GM18505 (cell line): Measurements from ENCODE around the gene ZFAND6.
"Not testable (repeated sequence)": the region's sequence is repeated elsewhere in the genome, so short reads cannot be mapped to it uniquely, and the experiment has no call there.

Experiments used
- ATAC-seq: cut with Tn5 transposase; IDR thresholded peaks from one replicate; pipeline ENCODE4 v1.9.1; 2021; ENCODE audit not compliant: unreplicated experiment
- POLR2A ChIP-seq: IDR thresholded peaks from 4 replicates; pipeline ENCODE4 v1.6.1; 2011; ENCODE audit warnings: borderline replicate concordance; ENCODE audit not compliant: insufficient read depth, insufficient read length; ENCODE audit errors: extremely low read depth

The ZFAND6 gene

GRCh38 chr15:80058851-80059785 lies at the start of gene ZFAND6:
ZFAND6 (plus strand) TSS chr15:80059676; CDS start chr15:80120345, 60,669 bp downstream.
- peak; percentile 89 for TF ChIP-seq POLR2A
- ATAC-seq, result peak; percentile 71

- no peak for ATAC-seq
- TF ChIP-seq POLR2A, result no peak
Measured at GRCh38 chr15:80010131-80010673, 49.3 kb upstream of the ZFAND6 start.

GRCh38 chr15:80011041-80011523 lies 48.4 kb upstream of the ZFAND6 start:
- peak; percentile 42 for TF ChIP-seq POLR2A
- ATAC-seq, result not testable (repeated sequence)

- ATAC-seq, result no peak
- TF ChIP-seq POLR2A, result no peak
Measured at GRCh38 chr15:80011596-80011995, 47.9 kb upstream of the ZFAND6 start.

GRCh38 chr15:80012060-80012726 lies 47.3 kb upstream of the ZFAND6 start:
- no peak for ATAC-seq
- no peak for TF ChIP-seq POLR2A

GRCh38 chr15:80014186-80014585 lies 45.3 kb upstream of the ZFAND6 start:
- ATAC-seq, result not testable (repeated sequence)

GRCh38 chr15:80015156-80015555 lies 44.3 kb upstream of the ZFAND6 start:
- no peak for TF ChIP-seq POLR2A
- no peak for ATAC-seq

GRCh38 chr15:80016506-80016905 lies 43.0 kb upstream of the ZFAND6 start:
- not testable (repeated sequence) for ATAC-seq

- TF ChIP-seq POLR2A, result peak; percentile 50
- not testable (repeated sequence) for ATAC-seq
Measured at GRCh38 chr15:80017139-80017538, 42.3 kb upstream of the ZFAND6 start.

- TF ChIP-seq POLR2A, result no peak
- no peak for ATAC-seq
Measured at GRCh38 chr15:80019168-80019745, 40.2 kb upstream of the ZFAND6 start.

- not testable (repeated sequence) for ATAC-seq
Measured at GRCh38 chr15:80020149-80020548, 39.3 kb upstream of the ZFAND6 start.

- TF ChIP-seq POLR2A, result no peak
- ATAC-seq, result no peak
Measured at GRCh38 chr15:80020731-80021130, 38.7 kb upstream of the ZFAND6 start.

GRCh38 chr15:80026310-80026709 lies 33.2 kb upstream of the ZFAND6 start:
- no peak for ATAC-seq
- TF ChIP-seq POLR2A, result no peak
